Stimulated activated CD8-positive, alpha-beta memory T cell treated with anti-CD3 and anti-CD28 coated beads, Interleukin-4, amount 100 ng/mL, for 4 hours (primary cell): ENCODE data around the gene FAM53C.

ENCODE experiments used
- DNase-seq, 2 donors: peaks; one replicate each; pipeline ENCODE4 v3.0.0-alpha.2; 2020; ENCODE audit warnings: low read depth in 2 of 2, low spot score in 1 of 2

The FAM53C gene

GRCh38 chr5:138351056-138351455 lies 13.0 kb downstream of the FAM53C start:
- no peak for DNase-seq

- DNase-seq: no peak
Measured at GRCh38 chr5:138351517-138351916, 13.5 kb downstream of the FAM53C start.

GRCh38 chr5:138352071-138352721 lies 14.1 kb downstream of the FAM53C start, which contains the start of gene KDM3B:
Gene KDM3B (plus strand): TSS chr5:138352685. CDS start chr5:138352796, 111 bp downstream.
- DNase-seq: peak; percentile 75 to 84

- peak; percentile 35 to 48 for DNase-seq
Measured at GRCh38 chr5:138352722-138353559, 14.9 kb downstream of the FAM53C start.

GRCh38 chr5:138353560-138354080 lies 15.6 kb downstream of the FAM53C start:
- DNase-seq: no peak

- no peak for DNase-seq
Measured at GRCh38 chr5:138354387-138354786, 16.3 kb downstream of the FAM53C start.

- DNase-seq: peak in 1 of 2 donors; percentile 10
Measured at GRCh38 chr5:138354926-138355378, 16.9 kb downstream of the FAM53C start.

- DNase-seq: no peak
Measured at GRCh38 chr5:138359621-138360020, 21.6 kb downstream of the FAM53C start.

- DNase-seq: no peak
Measured at GRCh38 chr5:138360941-138361452, 22.9 kb downstream of the FAM53C start.

- DNase-seq: no peak
Measured at GRCh38 chr5:138364576-138364975, 26.5 kb downstream of the FAM53C start.

GRCh38 chr5:138366632-138367382 lies 28.7 kb downstream of the FAM53C start:
- no peak for DNase-seq

- DNase-seq: no peak
Measured at GRCh38 chr5:138369261-138369660, 31.2 kb downstream of the FAM53C start.

GRCh38 chr5:138369706-138370105 lies 31.6 kb downstream of the FAM53C start:
- DNase-seq: no peak

- no peak for DNase-seq
Measured at GRCh38 chr5:138370537-138370936, 32.5 kb downstream of the FAM53C start.

GRCh38 chr5:138371454-138371853 lies 33.4 kb downstream of the FAM53C start:
- DNase-seq: no peak

GRCh38 chr5:138372225-138372624 lies 34.2 kb downstream of the FAM53C start:
- DNase-seq: no peak

- DNase-seq: no peak
Measured at GRCh38 chr5:138372653-138373052, 34.6 kb downstream of the FAM53C start.

GRCh38 chr5:138382347-138382746 lies 44.3 kb downstream of the FAM53C start:
- no peak for DNase-seq

GRCh38 chr5:138385660-138386059 lies 47.6 kb downstream of the FAM53C start:
- DNase-seq: no peak

- DNase-seq: no peak
Measured at GRCh38 chr5:138386290-138386689, 48.2 kb downstream of the FAM53C start.

GRCh38 chr5:138389332-138389731 lies 51.3 kb downstream of the FAM53C start:
- no peak for DNase-seq
